ENCODE results near the gene SS18.

DNA sequence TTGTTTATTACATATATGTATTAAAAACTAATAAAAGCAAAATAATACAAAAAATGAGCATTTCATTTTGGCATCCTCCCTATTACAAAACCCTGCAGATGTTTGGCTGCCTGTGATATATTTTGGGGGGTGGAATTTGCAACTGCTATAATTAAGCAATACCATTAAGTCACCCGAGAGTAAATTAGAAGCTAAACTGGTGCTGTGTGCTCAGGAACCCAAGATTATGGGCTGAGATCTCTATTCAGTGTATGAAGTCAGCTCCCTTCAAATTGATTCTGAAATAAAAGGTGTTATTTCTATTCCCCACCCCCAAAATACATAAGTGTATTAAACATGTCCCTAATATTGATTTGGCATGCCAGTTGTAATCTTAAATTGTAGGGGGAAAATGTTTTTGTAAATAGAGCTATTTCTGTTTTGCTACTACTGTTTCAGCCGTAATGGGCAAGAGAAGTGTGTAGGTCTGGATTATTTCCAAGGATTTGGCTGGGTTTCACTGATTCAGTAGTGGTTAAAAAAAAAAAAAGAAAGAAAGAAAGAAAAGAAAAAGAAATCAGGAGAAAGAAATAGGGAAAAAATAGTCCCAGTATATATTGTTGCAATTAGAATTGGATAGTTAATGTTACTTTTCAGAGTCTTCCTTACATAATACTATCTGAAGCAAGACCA lies 110.9 kb downstream of the SS18 start:
- TF ChIP-seq, protein P1, sequence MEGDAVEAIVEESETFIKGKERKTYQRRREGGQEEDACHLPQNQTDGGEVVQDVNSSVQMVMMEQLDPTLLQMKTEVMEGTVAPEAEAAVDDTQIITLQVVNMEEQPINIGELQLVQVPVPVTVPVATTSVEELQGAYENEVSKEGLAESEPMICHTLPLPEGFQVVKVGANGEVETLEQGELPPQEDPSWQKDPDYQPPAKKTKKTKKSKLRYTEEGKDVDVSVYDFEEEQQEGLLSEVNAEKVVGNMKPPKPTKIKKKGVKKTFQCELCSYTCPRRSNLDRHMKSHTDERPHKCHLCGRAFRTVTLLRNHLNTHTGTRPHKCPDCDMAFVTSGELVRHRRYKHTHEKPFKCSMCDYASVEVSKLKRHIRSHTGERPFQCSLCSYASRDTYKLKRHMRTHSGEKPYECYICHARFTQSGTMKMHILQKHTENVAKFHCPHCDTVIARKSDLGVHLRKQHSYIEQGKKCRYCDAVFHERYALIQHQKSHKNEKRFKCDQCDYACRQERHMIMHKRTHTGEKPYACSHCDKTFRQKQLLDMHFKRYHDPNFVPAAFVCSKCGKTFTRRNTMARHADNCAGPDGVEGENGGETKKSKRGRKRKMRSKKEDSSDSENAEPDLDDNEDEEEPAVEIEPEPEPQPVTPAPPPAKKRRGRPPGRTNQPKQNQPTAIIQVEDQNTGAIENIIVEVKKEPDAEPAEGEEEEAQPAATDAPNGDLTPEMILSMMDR (IDR thresholded peaks at IDR 0.05; ENCODE audit: low read length): no peak
- TF ChIP-seq EZH2 (IDR thresholded peaks at IDR 0.05; ENCODE audit: borderline replicate concordance, low read length): no peak
